NCI-H187 (cell line): ENCODE measurements around the gene TRAK2.
"Not testable (repeated sequence)": the region's sequence is repeated elsewhere in the genome, so short reads cannot be mapped to it uniquely, and the experiment has no call there.

Experiments
- DNase-seq, 2 experiments: peaks; one replicate each; lab custom pipeline; 2025; lab: John Stamatoyannopoulos, UW

The TRAK2 gene

DNA sequence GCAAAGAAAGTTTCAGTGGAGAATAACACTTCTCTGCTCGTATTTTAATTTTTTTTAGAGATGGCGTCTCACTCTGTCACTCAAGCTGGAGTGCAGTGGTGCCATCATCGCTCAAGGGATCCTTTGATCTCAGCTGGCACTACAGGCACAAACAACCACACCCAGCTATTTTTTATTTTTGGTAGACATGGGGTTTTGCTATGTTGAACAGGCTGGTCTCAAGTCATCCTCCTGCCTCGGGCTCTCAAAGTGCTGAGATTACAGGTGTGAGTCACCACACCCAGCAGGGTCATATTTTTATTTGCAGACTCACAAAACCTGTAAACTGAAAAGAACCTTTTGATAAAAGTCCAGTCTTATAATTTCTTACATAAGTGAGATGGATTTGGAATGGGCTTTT is 2.6 kb downstream of the TRAK2 start:
- no peak for DNase-seq

DNA sequence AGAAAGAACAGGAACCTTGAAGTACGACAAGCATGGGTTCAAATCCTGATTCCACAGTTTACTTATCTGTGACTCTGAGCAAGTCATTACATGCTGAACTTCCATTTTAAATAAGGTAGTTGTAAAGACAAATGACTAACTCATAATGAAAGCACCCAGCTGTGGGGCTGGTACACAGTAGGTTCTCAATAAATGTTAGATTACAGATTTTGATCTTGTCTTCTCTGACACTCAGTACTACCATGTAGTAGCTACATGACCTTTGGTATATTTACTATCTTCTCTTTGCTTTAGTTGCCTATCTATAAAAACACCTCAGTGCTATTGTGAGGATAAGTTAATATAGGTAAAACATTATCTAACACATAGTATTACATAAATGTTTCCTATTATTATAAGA is 3.2 kb downstream of the TRAK2 start:
- DNase-seq, result no peak

DNA sequence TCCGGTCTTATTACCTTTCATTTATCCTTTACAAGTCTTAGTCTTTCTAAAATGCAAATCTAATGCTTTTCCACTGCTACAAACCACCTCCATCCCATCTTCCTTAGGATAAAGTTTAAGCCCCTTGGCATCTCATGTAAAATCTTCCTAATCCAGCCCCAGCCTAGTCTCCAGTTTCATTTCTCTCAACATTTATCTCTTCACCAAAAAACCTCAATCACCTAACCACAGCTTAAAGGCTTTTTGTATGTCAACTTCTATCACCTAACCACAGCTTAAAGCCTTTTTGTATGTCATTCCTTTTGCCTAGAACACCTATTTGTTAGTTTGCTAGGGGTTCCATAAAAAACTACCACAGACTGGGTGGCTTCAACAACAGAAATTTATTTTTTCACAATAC is 4.2 kb downstream of the TRAK2 start:
- no peak for DNase-seq

GRCh38 chr2:201444746-201445465 is 6.4 kb downstream of the TRAK2 start:
- no peak for DNase-seq

- no peak for DNase-seq
These were observed 9.8 kb downstream of the TRAK2 start for GRCh38 chr2:201441409-201441808.

DNA sequence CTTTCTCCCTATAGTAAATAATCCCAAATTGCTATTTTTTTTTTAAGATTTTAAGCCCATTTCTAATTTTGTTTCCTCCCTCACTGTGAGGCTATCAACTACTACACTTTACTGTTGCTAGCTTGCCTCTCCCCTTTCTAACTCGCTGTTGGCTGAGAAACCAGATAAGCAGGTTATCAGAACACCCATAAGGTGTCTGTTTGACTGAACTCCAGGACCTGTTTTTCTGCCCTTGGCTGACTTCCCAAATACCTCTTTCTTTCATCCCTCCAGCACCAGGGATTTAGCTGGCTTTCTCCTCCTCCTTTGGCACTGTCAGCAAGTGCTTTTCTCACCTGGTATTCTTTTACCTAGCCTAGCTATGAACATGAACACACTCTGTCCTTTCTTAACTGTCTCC is 11.1 kb downstream of the TRAK2 start:
- no peak for DNase-seq

DNA sequence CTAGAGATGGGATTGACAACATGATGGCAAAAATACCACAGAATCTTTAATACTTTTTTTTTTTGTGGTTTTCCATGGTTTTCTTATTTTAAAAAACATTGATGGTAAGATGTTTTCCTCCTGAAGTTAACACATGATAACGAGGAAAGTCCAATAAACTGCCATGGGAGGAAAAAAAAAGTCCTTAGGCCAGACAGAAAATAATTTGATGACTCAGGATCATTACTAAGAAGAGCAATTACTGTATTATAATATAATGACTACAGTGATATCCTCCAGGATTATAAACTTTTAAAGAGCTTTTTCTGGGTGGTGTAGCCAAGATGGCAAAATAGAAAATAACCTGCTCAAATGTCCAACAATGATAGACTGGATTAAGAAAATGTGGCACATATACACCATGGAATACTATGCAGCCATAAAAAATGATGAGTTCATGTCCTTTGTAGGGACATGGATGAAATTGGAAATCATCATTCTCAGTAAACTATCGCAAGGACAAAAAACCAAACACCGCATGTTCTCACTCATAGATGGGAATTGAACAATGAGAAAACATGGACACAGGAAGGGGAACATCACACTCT is 11.8 kb downstream of the TRAK2 start:
- DNase-seq, result not testable (repeated sequence)

GRCh38 chr2:201436141-201436540 is 15.1 kb downstream of the TRAK2 start:
- DNase-seq, result no peak

GRCh38 chr2:201433394-201433995 is 17.8 kb downstream of the TRAK2 start:
- no peak for DNase-seq

DNA sequence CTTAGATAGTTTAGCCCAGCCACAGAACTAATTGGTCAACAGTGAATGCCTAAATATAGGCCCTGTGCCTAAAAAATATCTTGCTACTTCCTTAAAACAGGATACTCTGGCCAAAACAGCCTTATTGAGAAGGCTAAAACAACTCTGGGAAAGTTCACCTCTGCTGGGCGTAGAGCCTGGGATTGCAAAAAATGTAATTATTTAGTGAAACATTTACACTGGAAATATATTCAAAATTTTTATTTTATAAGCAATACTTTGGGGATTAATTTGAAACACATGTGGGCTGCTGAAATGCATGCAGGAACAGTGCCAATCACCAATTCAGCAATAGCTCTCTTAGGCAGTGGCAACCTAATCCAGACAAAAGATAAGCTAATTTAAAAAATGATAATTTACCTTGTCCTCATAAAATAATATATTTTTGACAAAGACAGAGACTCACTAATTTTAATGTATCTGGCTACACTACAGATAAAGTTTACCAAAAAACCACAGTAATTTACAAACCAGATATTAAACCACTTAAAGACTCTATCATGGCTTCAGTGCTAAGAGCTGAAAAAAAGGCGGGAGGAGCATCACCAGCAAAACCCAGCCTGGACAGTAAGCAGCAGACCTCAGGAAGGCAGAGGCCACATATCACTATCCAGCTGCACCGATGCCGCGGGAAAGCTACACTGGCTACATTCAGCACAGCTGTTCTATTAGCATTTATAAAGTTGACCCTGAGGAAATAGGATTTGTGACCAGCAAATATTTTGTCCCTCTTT is 18.5 kb downstream of the TRAK2 start:
- no peak for DNase-seq

GRCh38 chr2:201432038-201432620 is 19.1 kb downstream of the TRAK2 start:
- DNase-seq, result no peak

- no peak for DNase-seq
These were observed 20.4 kb downstream of the TRAK2 start for GRCh38 chr2:201430839-201431238.

DNA sequence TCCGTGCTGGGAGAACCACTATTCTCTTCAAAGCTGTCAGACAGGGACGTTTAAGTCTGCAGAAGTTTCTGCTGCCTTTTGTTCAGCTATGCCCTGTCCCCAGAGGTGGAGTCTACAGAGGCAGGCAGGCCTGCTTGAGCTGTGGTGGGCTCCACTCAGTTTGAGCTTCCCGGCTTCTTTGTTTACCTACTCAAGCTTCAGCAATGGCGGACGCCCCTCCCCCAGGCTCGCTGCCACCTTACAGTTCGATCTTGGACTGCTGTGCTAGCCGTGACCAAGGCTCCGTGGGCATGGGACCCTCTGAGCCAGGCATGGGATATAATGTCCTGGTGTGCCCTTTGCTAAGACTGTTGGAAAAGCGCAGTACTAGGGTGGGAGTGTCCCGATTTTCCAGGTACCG is 20.9 kb downstream of the TRAK2 start:
- DNase-seq, result not testable (repeated sequence)

DNA sequence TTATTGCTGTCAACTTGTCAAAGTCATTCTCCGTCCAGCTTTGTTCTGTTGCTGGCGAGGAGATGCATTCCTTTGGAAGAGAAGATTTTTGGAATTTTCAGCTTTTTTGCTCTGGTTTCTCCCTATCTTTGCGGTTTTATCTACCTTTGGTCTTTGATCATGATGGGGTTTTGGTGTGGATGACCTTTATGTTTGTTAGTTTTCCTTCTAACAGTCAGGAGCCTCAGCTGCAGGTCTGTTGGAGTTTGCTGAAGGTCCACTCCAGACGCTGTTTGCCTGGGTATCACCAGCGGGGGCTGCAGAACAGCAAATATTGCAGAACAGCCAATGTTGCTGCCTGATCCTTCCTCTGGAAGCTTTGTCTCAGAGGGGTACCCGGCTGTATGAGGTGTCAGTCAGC is 21.4 kb downstream of the TRAK2 start:
- not testable (repeated sequence) for DNase-seq

DNA sequence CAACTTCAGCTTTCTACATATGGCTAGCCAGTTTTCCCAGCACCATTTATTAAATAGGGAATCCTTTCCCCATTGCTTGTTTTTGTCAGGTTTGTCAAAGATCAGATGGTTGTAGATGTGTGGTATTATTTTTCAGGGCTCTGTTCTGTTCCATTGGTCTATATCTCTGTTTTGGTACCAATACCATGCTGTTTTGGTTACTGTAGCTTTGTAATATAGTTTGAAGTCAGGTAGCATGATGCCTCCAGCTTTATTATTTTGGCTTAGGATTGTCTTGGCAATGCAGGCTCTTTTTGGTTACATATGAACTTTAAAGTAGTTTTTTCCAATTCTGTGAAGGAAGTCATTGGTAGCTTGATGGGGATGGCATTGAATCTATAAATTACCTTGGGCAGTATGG is 22.9 kb downstream of the TRAK2 start:
- not testable (repeated sequence) for DNase-seq

DNA sequence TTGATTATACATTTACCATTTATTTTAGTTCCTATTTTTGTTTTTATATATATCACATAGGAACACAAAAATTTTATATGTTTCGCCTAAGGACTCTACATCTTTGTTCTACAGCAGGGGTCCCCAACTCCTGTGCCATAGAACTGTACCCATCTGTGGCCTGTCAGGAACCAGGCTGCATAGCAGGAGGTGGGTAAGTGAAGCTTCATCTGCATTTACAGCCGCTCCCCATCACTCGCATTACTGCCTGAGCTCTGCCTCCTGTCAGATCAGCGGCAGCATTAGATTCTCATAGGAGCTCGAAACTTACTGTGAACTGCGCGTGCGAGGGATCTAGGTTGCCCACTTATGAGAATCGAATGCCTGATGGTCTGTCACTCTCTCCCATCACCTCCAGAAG is 25.3 kb downstream of the TRAK2 start:
- no peak for DNase-seq

GRCh38 chr2:201420442-201421113 is 30.7 kb downstream of the TRAK2 start:
- DNase-seq, result no peak

GRCh38 chr2:201419986-201420385 is 31.3 kb downstream of the TRAK2 start:
- no peak for DNase-seq

DNA sequence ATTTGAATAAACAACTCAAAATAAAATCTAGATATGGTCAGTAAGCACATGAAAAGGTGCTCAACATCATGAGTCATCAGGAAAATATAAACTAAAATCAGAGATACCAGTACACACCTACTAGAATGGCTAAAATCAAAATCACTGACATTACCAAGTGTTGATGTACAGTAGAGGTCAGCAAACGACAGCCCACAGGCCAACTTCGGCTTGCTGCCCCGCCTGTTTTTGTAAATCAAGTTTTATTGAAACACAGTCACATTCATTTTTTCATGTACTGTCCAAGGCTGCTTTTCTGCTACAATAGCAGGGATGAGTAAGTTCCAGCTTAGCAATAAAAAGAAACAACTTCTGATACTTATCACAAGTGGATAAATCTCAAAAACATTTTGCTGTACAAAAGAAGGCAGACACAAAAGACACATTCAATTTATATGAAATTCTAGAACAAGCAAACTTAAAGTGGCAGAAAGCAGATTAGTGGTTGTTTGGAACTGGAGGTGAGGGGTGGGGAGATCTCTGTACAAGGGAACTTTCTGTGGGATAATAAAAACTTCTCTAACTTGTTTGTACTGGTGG is 32.1 kb downstream of the TRAK2 start:
- DNase-seq, result no peak

DNA sequence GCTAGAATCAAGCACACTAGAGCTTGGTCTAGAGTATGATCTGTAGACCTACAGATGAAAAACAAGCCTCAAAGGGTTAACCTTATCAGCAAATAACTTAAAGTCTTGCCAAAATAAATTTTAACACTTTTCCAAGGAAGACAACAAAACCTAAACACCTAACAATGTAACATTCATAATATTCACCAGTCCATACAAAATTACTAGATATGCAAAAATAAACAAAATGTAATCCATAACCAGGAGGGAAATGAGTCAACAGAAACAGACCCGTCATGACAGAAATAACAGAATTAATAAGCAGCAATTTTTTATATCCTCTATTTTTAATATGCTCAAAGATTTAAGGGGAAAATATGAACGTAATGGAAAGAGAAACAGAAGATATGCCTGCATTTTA is 36.1 kb downstream of the TRAK2 start:
- DNase-seq, result no peak
